IMR-90 (cell line): Measurements from ENCODE around the gene ACTR5. TPM values are rescaled to one million over a fixed set of nuclear protein-coding genes. Genes with fewer than 3 reads are reported as not detected.

Experiments
- ATAC-seq: fragments of 200-7000 bp; cut with Tn5 transposase; 2 replicates; pipeline ENCODE4 v1.9.1; 2020; ENCODE audit warnings: low read depth, mild to moderate bottlenecking, moderate library complexity
- BruUV-seq: library from RNA; stranded (reverse); fragments of 400-500 nt; replicated peaks from 2 replicates; lab custom pipeline; 2021; lab: Mats Ljungman, UMichigan
- CTCF ChIA-PET: fragments of 300-600 bp; formaldehyde crosslinking; extraction: SDS; loops from one replicate; lab custom pipeline; 2021; ENCODE audit warnings: antibody characterized with exemption; lab: Yijun Ruan, JAX
- POLR2A ChIA-PET: fragments of 300-600 bp; sonication (Branson Sonifier 250); formaldehyde crosslinking; loops from one replicate; lab custom pipeline; 2022; ENCODE audit warnings: antibody characterized with exemption; ENCODE audit not compliant: unreplicated experiment; lab: Charles Lee
- DNase-seq: peaks from one replicate; pipeline ENCODE4 v3.0.0; 2013
- H2AFZ ChIP-seq: replicated peaks from 2 replicates; pipeline ENCODE3; 2013; ENCODE audit warnings: low read length, mild to moderate bottlenecking; ENCODE audit not compliant: poor library complexity
- H2AK5ac ChIP-seq: 2 replicates; pipeline ENCODE4 v1.6.1; 2013; ENCODE audit warnings: low read depth, low read length, inconsistent platforms
- H2AK9ac ChIP-seq: replicated peaks from 2 replicates; pipeline ENCODE3; 2013; ENCODE audit warnings: mild to moderate bottlenecking, low read depth, low read length, moderate library complexity; ENCODE audit not compliant: poor library complexity
- H2BK120ac ChIP-seq: 2 replicates; pipeline ENCODE4 v1.6.1; 2013; ENCODE audit warnings: low read depth, low read length, inconsistent platforms
- H2BK15ac ChIP-seq: 3 replicates; pipeline ENCODE4 v1.6.1; 2013; ENCODE audit warnings: low read depth, low read length, inconsistent platforms
- H2BK20ac ChIP-seq: 2 replicates; pipeline ENCODE4 v1.6.1; 2013; ENCODE audit warnings: low read depth, mild to moderate bottlenecking, inconsistent platforms, low read length, moderate library complexity
- H2BK5ac ChIP-seq: 2 replicates; pipeline ENCODE4 v1.6.1; 2013; ENCODE audit warnings: mild to moderate bottlenecking, low read depth, low read length, inconsistent platforms; ENCODE audit not compliant: poor library complexity, severe bottlenecking
- H3K14ac ChIP-seq: replicated peaks from 2 replicates; pipeline ENCODE4 v1.6.1; 2013; ENCODE audit warnings: low read depth, low read length, inconsistent platforms
- H3K18ac ChIP-seq: 2 replicates; pipeline ENCODE4 v1.6.1; 2013; ENCODE audit warnings: low read depth, low read length, control low read depth
- H3K23ac ChIP-seq: 2 replicates; pipeline ENCODE4 v1.6.1; 2013; ENCODE audit warnings: low read depth, low read length, inconsistent platforms
- H3K27ac ChIP-seq: 2 replicates; pipeline ENCODE4 v1.5.1; 2013; ENCODE audit warnings: mild to moderate bottlenecking, control low read depth, low read length; ENCODE audit not compliant: insufficient read depth
- H3K27me3 ChIP-seq: 2 replicates; pipeline ENCODE4 v1.6.1; 2013; ENCODE audit warnings: low read length; ENCODE audit not compliant: control insufficient read depth, insufficient read depth
- H3K36me3 ChIP-seq: 2 replicates; pipeline ENCODE4 v1.6.1; 2013; ENCODE audit warnings: low read length, mixed read lengths; ENCODE audit not compliant: control insufficient read depth, insufficient read depth
- H3K4ac ChIP-seq: 2 replicates; pipeline ENCODE4 v1.6.1; 2013; ENCODE audit warnings: low read depth, low read length, inconsistent platforms
- H3K4me1 ChIP-seq: 2 replicates; pipeline ENCODE4 v1.6.1; 2013; ENCODE audit warnings: low read length, mixed read lengths; ENCODE audit not compliant: control insufficient read depth, insufficient read depth
- H3K4me2 ChIP-seq: 2 replicates; pipeline ENCODE4 v1.6.1; 2013; ENCODE audit warnings: low read depth, mild to moderate bottlenecking, control low read depth, low read length, moderate library complexity
- H3K4me3 ChIP-seq: 2 replicates; pipeline ENCODE4 v1.5.1; 2013; ENCODE audit warnings: low read depth, mild to moderate bottlenecking, control low read depth, low read length, moderate library complexity; ENCODE audit not compliant: insufficient read depth
- H3K56ac ChIP-seq: 2 replicates; pipeline ENCODE4 v1.6.1; 2013; ENCODE audit warnings: low read length, inconsistent platforms; ENCODE audit not compliant: insufficient read depth; ENCODE audit errors: extremely low read depth
- H3K79me1 ChIP-seq, 2 experiments: 2 replicates each; pipeline ENCODE4 v1.6.1; 2013; ENCODE audit warnings: low read length in 2 of 2, inconsistent platforms in 1 of 2, low read depth in 1 of 2
- H3K9ac ChIP-seq: 2 replicates; pipeline ENCODE4 v1.6.1; 2013; ENCODE audit warnings: low read depth, low read length, control low read depth
- H3K9me1 ChIP-seq: 2 replicates; pipeline ENCODE4 v1.6.1; 2013; ENCODE audit warnings: low read length, inconsistent platforms; ENCODE audit not compliant: insufficient read depth
- H3K9me3 ChIP-seq: 2 replicates; pipeline ENCODE4 v1.6.1; 2013; ENCODE audit warnings: low read length; ENCODE audit not compliant: control insufficient read depth, insufficient read depth
- H4K20me1 ChIP-seq: 2 replicates; pipeline ENCODE4 v1.6.1; 2013; ENCODE audit warnings: low read length, inconsistent platforms; ENCODE audit not compliant: insufficient read depth
- H4K5ac ChIP-seq: 2 replicates; pipeline ENCODE4 v1.6.1; 2013; ENCODE audit warnings: mild to moderate bottlenecking, low read depth, low read length, control low read depth
- H4K8ac ChIP-seq, 2 experiments: 2 replicates each; pipeline ENCODE4 v1.6.1; 2013; ENCODE audit warnings: low read depth in 2 of 2, low read length in 2 of 2, control low read depth in 1 of 2, inconsistent platforms in 1 of 2
- H4K91ac ChIP-seq: 2 replicates; pipeline ENCODE4 v1.6.1; 2013; ENCODE audit warnings: low read depth, low read length, inconsistent platforms; ENCODE audit not compliant: insufficient read depth
- NFE2L2 ChIP-seq: fragments of 150-350 bp; IDR thresholded peaks from 2 replicates; pipeline ENCODE4 v1.6.1; 2016; ENCODE audit warnings: low read depth, mild to moderate bottlenecking, low read length
- POLR2A ChIP-seq: IDR thresholded peaks from 2 replicates; pipeline ENCODE4 v1.6.1; 2012; ENCODE audit warnings: mild to moderate bottlenecking, low read depth, low read length
- RCOR1 ChIP-seq: IDR thresholded peaks from 2 replicates; pipeline ENCODE4 v1.6.1; 2012; ENCODE audit warnings: mild to moderate bottlenecking, low read length, improper control_type of control experiment; ENCODE audit not compliant: insufficient replicate concordance
- USF2 ChIP-seq: fragments of 150-350 bp; IDR thresholded peaks from 2 replicates; pipeline ENCODE4 v1.6.1; 2017; ENCODE audit warnings: mild to moderate bottlenecking, antibody characterized with exemption, low read length, low read depth
- WGBS, 2 experiments: methylation state at CpG; one replicate each; pipeline versions ENCODE4 v1.1.5 to v1.1.7; 2013; ENCODE audit warnings: missing lambda C conversion rate in 2 of 2; ENCODE audit not compliant: insufficient read length in 1 of 2; ENCODE audit errors: extremely low coverage in 2 of 2; 5-methylcytosine and 5-hydroxymethylcytosine counted together
- dilution Hi-C: fragments of 300-500 bp; cut with HindIII; formaldehyde crosslinking; loops from one replicate; pipeline ENCODE4 v1.14.3; 2018; ENCODE audit warnings: low sequenced_read_pairs; ENCODE audit not compliant: unreplicated experiment
- in situ Hi-C: fragments of 300-500 bp; cut with MboI; formaldehyde crosslinking; loops from 3 replicates; pipeline ENCODE4 v1.14.3; 2019; ENCODE audit warnings: low sequenced_read_pairs, inconsistent platforms, mixed read lengths
- intact Hi-C: fragments of 100-400 bp; cut with micrococcal nuclease; formaldehyde crosslinking; loops from 2 replicates; pipeline ENCODE4 v1.10.0; 2022
- polyA plus RNA-seq, 3 experiments: library from polyadenylated mRNA; depleted of rRNA; stranded (reverse); fragments of >200 nt; gene quantifications; 2 replicates each; pipeline ENCODE4 v1.2.3, GENCODE V29; 2012; ENCODE audit warnings: low replicate concordance in 1 of 3
- total RNA-seq: library from RNA; depleted of rRNA; stranded (reverse); fragments of >200 nt; gene quantifications from 2 replicates; pipeline ENCODE4 v1.2.3, GENCODE V29; 2012

The ACTR5 gene
- total and polyA plus RNA-seq, 2 of the 4 experiments (the other 2 are of a cell fraction): 5.9 to 6.6 TPM

GRCh38 chr20:38757145-38757775 lies 9.0 kb downstream of the ACTR5 start:
- Histone ChIP-seq H3K27me3 (no peaks in the 10 kb centered on the region), H2BK5ac (no peak overlapping the region), H3K79me1 (no peaks in the 10 kb centered on the region; a peak in 1 of 4 replicates), H3K18ac (no peak overlapping the region), H2AFZ (no peak overlapping the region), H3K4me2 (no peak overlapping the region), H3K14ac (no peak overlapping the region), H3K9me1 (peaks cover 4% of the 10 kb centered on the region; the same call in 1 of the 2 replicates), H2BK120ac (no peak overlapping the region), H3K27ac (no peak overlapping the region), H4K91ac (no peak overlapping the region), H4K20me1 (no peaks in the 10 kb centered on the region), H3K23ac (no peak overlapping the region), H3K4me3 (no peak overlapping the region), H2BK20ac (no peak overlapping the region), H3K9me3 (no peaks in the 10 kb centered on the region), H4K8ac (no peak overlapping the region), H3K4ac (no peak overlapping the region), H2AK9ac (no peak overlapping the region), H3K9ac (no peak overlapping the region), H2AK5ac (no peak overlapping the region), H3K4me1 (no peaks in the 10 kb centered on the region), H3K56ac (no peak overlapping the region), H3K36me3 (peaks cover 22% of the 10 kb centered on the region), H2BK15ac (no peak overlapping the region), H4K5ac (no peak overlapping the region)
- dilution Hi-C loops: no loop called here
- 76% methylated on average over 2 of the region's 7 CpGs; no CpG with 5 or more reads in 1 of the 2 experiments for WGBS, 2 experiments
- DNase-seq (no peak), ATAC-seq (no peak)
- in situ Hi-C loops: loop anchor here (25.0 kb wide), 1 partner anchor 280 kb away; no protein-coding TSS in a partner anchor
- TF ChIP-seq USF2 (no peak), POLR2A (no peak), RCOR1 (no peak), NFE2L2 (no peak)
- POLR2A ChIA-PET: no interaction called here
- no TSS peak for BruUV-seq
- intact Hi-C loops: no loop called here
- CTCF ChIA-PET: no interaction called here
